Neural cell (in vitro differentiated cells): ENCODE data around the gene SERPINI1.

Experiments used
- CTCF ChIP-seq: fragments of 450-650 bp; IDR thresholded peaks from 2 replicates; pipeline ENCODE4 v1.5.1; 2014; ENCODE audit warnings: antibody characterized with exemption, mild to moderate bottlenecking, moderate library complexity; ENCODE audit not compliant: poor library complexity, severe bottlenecking
- EP300 ChIP-seq: fragments of 450-650 bp; conservative IDR thresholded peaks from 2 replicates; pipeline ENCODE4 v1.6.1; 2014; ENCODE audit warnings: antibody characterized with exemption, mild to moderate bottlenecking, moderate library complexity; ENCODE audit not compliant: poor library complexity, severe bottlenecking
- EZH2 ChIP-seq: fragments of 200-600, 300-800 bp; shearing (Covaris generic), sonication (generic); IDR thresholded peaks from 2 replicates; pipeline ENCODE4 v1.6.1; 2014; ENCODE audit warnings: antibody characterized with exemption, low read length, borderline replicate concordance, mild to moderate bottlenecking; ENCODE audit not compliant: insufficient read depth, poor library complexity, severe bottlenecking
- MXI1 ChIP-seq: fragments of 450-650 bp; conservative IDR thresholded peaks from 2 replicates; pipeline ENCODE4 v1.6.1; 2014; ENCODE audit warnings: antibody characterized with exemption, mild to moderate bottlenecking; ENCODE audit not compliant: poor library complexity, severe bottlenecking
- POLR2AphosphoS5 ChIP-seq: IDR thresholded peaks from 2 replicates; pipeline ENCODE4 v1.6.1; 2012
- REST ChIP-seq: IDR thresholded peaks from 2 replicates; pipeline ENCODE4 v1.6.1; 2012; ENCODE audit warnings: borderline replicate concordance
- SMC3 ChIP-seq: fragments of 450-650 bp; conservative IDR thresholded peaks from 2 replicates; pipeline ENCODE4 v1.6.1; 2014; ENCODE audit warnings: antibody characterized with exemption, mild to moderate bottlenecking, moderate library complexity; ENCODE audit not compliant: poor library complexity
- TAF1 ChIP-seq: IDR thresholded peaks from 2 replicates; pipeline ENCODE4 v1.6.1; 2012; ENCODE audit warnings: low read depth

- TF ChIP-seq CTCF (no peak), EP300 (no peak), POLR2AphosphoS5 (no peak), TAF1 (no peak), EZH2 (no peak), MXI1 (no peak), REST (no peak), SMC3 (no peak)
Measured at GRCh38 chr3:167861649-167862048, 126.1 kb downstream of the SERPINI1 start.
